Measurements from ENCODE around the gene DPYD.

GRCh38 chr1:97352936-97353382, 567.9 kb downstream of the DPYD start:
- no peak for TF ChIP-seq CTCF (IDR thresholded peaks at IDR 0.05)
- no peak for TF ChIP-seq POLR2A (IDR thresholded peaks at IDR 0.05)
